Measurements from ENCODE around the gene GRAP.

DNA sequence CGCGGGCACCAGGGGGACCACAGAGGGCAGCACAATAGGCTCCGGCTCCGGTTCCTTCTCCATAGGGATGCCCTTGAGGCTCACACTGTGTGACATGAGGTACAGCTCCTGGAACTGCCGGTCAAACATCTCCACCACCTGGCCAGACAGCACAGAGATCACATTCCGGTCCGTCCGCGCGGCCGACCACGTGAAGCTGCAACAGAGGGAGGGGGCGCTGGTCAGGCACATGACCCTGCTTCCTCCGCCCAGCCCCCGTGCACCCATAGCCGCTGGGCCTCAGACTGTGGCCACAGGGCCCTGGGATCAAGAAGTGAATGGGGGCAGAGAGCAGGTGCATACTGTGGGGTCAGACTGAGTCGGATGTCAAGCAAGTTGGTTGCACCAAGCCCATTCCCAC lies 68.1 kb downstream of the GRAP start:
- TF ChIP-seq POLR2AphosphoS5 (IDR thresholded peaks at IDR 0.05; ENCODE audit: insufficient read depth, low read depth, low read length) = no peak
- TF ChIP-seq, protein P1, sequence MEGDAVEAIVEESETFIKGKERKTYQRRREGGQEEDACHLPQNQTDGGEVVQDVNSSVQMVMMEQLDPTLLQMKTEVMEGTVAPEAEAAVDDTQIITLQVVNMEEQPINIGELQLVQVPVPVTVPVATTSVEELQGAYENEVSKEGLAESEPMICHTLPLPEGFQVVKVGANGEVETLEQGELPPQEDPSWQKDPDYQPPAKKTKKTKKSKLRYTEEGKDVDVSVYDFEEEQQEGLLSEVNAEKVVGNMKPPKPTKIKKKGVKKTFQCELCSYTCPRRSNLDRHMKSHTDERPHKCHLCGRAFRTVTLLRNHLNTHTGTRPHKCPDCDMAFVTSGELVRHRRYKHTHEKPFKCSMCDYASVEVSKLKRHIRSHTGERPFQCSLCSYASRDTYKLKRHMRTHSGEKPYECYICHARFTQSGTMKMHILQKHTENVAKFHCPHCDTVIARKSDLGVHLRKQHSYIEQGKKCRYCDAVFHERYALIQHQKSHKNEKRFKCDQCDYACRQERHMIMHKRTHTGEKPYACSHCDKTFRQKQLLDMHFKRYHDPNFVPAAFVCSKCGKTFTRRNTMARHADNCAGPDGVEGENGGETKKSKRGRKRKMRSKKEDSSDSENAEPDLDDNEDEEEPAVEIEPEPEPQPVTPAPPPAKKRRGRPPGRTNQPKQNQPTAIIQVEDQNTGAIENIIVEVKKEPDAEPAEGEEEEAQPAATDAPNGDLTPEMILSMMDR (IDR thresholded peaks at IDR 0.05; ENCODE audit: extremely low read depth in 1 of 2, insufficient read depth in 1 of 2, low read depth in 1 of 2, low read length in 2 of 2) = no peak
